PFSK-1 (cell line): ENCODE results near the gene TAF1. TPM values are rescaled to one million over a fixed set of nuclear protein-coding genes. Genes with fewer than 3 reads are reported as not detected.

ENCODE experiments used
- FOXP2 ChIP-seq: optimal IDR thresholded peaks from 2 replicates; pipeline ENCODE3; 2011; ENCODE audit warnings: borderline replicate concordance, control low read depth, inconsistent platforms; ENCODE audit not compliant: insufficient read depth; ENCODE audit errors: extremely low read length, extremely low read depth
- POLR2AphosphoS5 ChIP-seq: IDR thresholded peaks from 2 replicates; pipeline ENCODE4 v1.6.1; 2012; ENCODE audit warnings: low read depth, mild to moderate bottlenecking, control low read depth, low read length, moderate library complexity
- SIN3A ChIP-seq: IDR thresholded peaks from 2 replicates; pipeline ENCODE4 v1.6.1; 2012; ENCODE audit warnings: mild to moderate bottlenecking, low read length, moderate library complexity, borderline replicate concordance; ENCODE audit not compliant: insufficient read depth
- TAF1 ChIP-seq: IDR thresholded peaks from 2 replicates; pipeline ENCODE4 v1.6.1; 2012; ENCODE audit warnings: low read length, control low read depth, borderline replicate concordance; ENCODE audit not compliant: insufficient read depth
- polyA plus RNA-seq: library from polyadenylated mRNA; unstranded; fragments of >200 nt; gene quantifications from one replicate; pipeline ENCODE4 v1.2.1, GENCODE V29; 2012; ENCODE audit warnings: low read depth, missing spikeins; ENCODE audit not compliant: insufficient read length
- TF ChIP-seq, protein P1 (sequence below), 2 experiments: IDR thresholded peaks; 2 replicates each; pipeline versions ENCODE4 v1.6.1 to v1.8.0; 2011 to 2012; ENCODE audit warnings: low read depth in 2 of 2, low read length in 2 of 2, control low read depth in 1 of 2, inconsistent platforms in 1 of 2, mild to moderate bottlenecking in 1 of 2, moderate library complexity in 1 of 2; ENCODE audit not compliant: insufficient read depth in 1 of 2

TAF1 gene
- 21.5 TPM for polyA plus RNA-seq

DNA sequence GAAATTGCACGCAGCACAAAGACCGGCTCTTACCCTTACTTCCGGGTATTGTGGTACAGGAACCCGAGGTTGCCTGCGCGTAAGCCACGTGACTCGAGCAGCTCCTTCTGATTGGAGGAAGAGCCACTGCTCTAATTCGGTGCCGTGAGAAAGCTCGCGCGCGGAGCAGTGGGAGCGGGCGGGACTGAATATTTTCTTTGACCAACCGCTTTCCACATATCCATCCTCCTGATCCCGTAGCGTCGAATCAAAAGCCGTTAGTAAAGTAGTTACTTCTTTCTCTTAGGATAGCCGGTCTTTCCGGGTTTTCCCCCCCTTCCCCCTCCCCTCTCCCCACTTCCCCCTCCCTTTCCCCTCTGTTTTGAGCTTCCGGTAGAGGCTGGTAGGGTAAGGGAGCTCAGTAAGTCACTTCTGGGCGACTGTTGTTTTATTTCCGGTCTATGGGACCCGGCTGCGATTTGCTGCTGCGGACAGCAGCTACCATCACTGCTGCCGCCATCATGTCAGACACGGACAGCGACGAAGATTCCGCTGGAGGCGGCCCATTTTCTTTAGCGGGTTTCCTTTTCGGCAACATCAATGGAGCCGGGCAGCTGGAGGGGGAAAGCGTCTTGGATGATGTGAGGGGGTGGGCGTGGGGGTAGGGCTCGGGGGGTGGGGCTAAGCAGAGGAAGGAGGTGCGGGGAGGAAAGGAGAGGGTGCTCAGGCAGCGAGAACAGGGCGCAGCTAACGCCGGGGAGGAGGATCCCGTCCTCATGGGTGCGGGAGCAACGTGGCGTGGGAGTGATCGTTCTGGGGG lies at the start of gene TAF1:
TAF1 (plus strand) TSS at position 483 of the 799 bp plus-strand sequence; CDS start at position 501, 18 bp downstream.
- TF ChIP-seq SIN3A (no peak), POLR2AphosphoS5 (0 out of 2 replicates have a peak, but pooled peaks have one; percentile 80), TAF1 (peak; percentile 87; the same call in 1 of the 2 replicates), FOXP2 (no peak)
- TF ChIP-seq, protein P1, sequence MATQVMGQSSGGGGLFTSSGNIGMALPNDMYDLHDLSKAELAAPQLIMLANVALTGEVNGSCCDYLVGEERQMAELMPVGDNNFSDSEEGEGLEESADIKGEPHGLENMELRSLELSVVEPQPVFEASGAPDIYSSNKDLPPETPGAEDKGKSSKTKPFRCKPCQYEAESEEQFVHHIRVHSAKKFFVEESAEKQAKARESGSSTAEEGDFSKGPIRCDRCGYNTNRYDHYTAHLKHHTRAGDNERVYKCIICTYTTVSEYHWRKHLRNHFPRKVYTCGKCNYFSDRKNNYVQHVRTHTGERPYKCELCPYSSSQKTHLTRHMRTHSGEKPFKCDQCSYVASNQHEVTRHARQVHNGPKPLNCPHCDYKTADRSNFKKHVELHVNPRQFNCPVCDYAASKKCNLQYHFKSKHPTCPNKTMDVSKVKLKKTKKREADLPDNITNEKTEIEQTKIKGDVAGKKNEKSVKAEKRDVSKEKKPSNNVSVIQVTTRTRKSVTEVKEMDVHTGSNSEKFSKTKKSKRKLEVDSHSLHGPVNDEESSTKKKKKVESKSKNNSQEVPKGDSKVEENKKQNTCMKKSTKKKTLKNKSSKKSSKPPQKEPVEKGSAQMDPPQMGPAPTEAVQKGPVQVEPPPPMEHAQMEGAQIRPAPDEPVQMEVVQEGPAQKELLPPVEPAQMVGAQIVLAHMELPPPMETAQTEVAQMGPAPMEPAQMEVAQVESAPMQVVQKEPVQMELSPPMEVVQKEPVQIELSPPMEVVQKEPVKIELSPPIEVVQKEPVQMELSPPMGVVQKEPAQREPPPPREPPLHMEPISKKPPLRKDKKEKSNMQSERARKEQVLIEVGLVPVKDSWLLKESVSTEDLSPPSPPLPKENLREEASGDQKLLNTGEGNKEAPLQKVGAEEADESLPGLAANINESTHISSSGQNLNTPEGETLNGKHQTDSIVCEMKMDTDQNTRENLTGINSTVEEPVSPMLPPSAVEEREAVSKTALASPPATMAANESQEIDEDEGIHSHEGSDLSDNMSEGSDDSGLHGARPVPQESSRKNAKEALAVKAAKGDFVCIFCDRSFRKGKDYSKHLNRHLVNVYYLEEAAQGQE (IDR thresholded peaks at IDR 0.05; ENCODE audit: insufficient read depth in 1 of 2, low read depth in 2 of 2, low read length in 2 of 2): 0 out of 4 replicates have a peak, but pooled peaks of 1 of the 2 experiments have one; percentile 30

GRCh38 chrX:71320126-71320525 lies 46.0 kb upstream of the TAF1 start:
- TF ChIP-seq, protein P1 (IDR thresholded peaks at IDR 0.05; ENCODE audit: insufficient read depth in 1 of 2, low read depth in 2 of 2, low read length in 2 of 2): no peak
- no peak for TF ChIP-seq POLR2AphosphoS5
- TF ChIP-seq SIN3A: no peak
- no peak for TF ChIP-seq FOXP2
- no peak for TF ChIP-seq TAF1

- TF ChIP-seq SIN3A (no peak), TAF1 (no peak), FOXP2 (no peak), POLR2AphosphoS5 (no peak)
- TF ChIP-seq, protein P1 (IDR thresholded peaks at IDR 0.05; ENCODE audit: insufficient read depth in 1 of 2, low read depth in 2 of 2, low read length in 2 of 2): no peak
Measured at GRCh38 chrX:71321731-71322130, 44.4 kb upstream of the TAF1 start.

GRCh38 chrX:71326394-71326793 lies 39.8 kb upstream of the TAF1 start:
- no peak for TF ChIP-seq SIN3A
- no peak for TF ChIP-seq TAF1
- TF ChIP-seq, protein P1 (IDR thresholded peaks at IDR 0.05; ENCODE audit: insufficient read depth in 1 of 2, low read depth in 2 of 2, low read length in 2 of 2): no peak
- TF ChIP-seq POLR2AphosphoS5: no peak
- TF ChIP-seq FOXP2: no peak
